IPS DF 6.9 (cell line): ENCODE results near the gene SGK2.

ENCODE experiments used
- DNase-seq: peaks from one replicate; pipeline ENCODE4 v3.0.0-alpha.2; 2013; ENCODE audit warnings: low read depth, low spot score
- H3K27ac ChIP-seq: one replicate; pipeline ENCODE4 v1.5.1; 2013; ENCODE audit warnings: low read length, control low read depth
- H3K27me3 ChIP-seq: 2 replicates; pipeline ENCODE4 v1.6.1; 2013; ENCODE audit warnings: mild to moderate bottlenecking, low read length; ENCODE audit not compliant: control insufficient read depth, insufficient read depth
- H3K36me3 ChIP-seq: 2 replicates; pipeline ENCODE4 v1.6.1; 2013; ENCODE audit warnings: low read length; ENCODE audit not compliant: control insufficient read depth, insufficient read depth
- H3K4me1 ChIP-seq: 2 replicates; pipeline ENCODE4 v1.6.1; 2013; ENCODE audit warnings: low read length; ENCODE audit not compliant: control insufficient read depth, insufficient read depth
- H3K4me3 ChIP-seq: 2 replicates; pipeline ENCODE4 v1.5.1; 2013; ENCODE audit warnings: mild to moderate bottlenecking, low read length
- H3K9me3 ChIP-seq: 2 replicates; pipeline ENCODE4 v1.6.1; 2013; ENCODE audit warnings: low read length, inconsistent platforms; ENCODE audit not compliant: control insufficient read depth, insufficient read depth
- WGBS: extraction: QIAGEN DNeasy Blood & Tissue Kit; methylation state at CpG from one replicate; pipeline ENCODE4 v1.1.7; 2013; ENCODE audit warnings: mixed read lengths, missing lambda C conversion rate; ENCODE audit not compliant: insufficient read length, insufficient coverage; 5-methylcytosine and 5-hydroxymethylcytosine counted together

SGK2 gene

GRCh38 chr20:43564993-43565757 is 6.3 kb downstream of the SGK2 start:
- Histone ChIP-seq H3K36me3 (no peaks in the 10 kb centered on the region), H3K4me3 (no peak overlapping the region), H3K9me3 (no peaks in the 10 kb centered on the region), H3K27me3 (no peaks in the 10 kb centered on the region), H3K27ac (no peak overlapping the region), H3K4me1 (no peaks in the 10 kb centered on the region)
- DNase-seq: no peak
- no CpG with 5 or more reads among the region's 18 CpGs for WGBS

- Histone ChIP-seq H3K4me3 (no peak overlapping the region), H3K27me3 (no peaks in the 10 kb centered on the region), H3K27ac (no peak overlapping the region), H3K9me3 (no peaks in the 10 kb centered on the region), H3K4me1 (no peaks in the 10 kb centered on the region), H3K36me3 (no peaks in the 10 kb centered on the region)
- WGBS: no CpG with 5 or more reads among the region's 4 CpGs
- no peak for DNase-seq
Measured at GRCh38 chr20:43565758-43566104, 6.9 kb downstream of the SGK2 start.

GRCh38 chr20:43567477-43567876 is 8.7 kb downstream of the SGK2 start:
- H3K27me3 ChIP-seq: no peaks in the 10 kb centered on the region
- WGBS: no CpG with 5 or more reads among the region's 9 CpGs
- no peaks in the 10 kb centered on the region for H3K4me1 ChIP-seq
- no peak overlapping the region for H3K4me3 ChIP-seq
- no peaks in the 10 kb centered on the region for H3K9me3 ChIP-seq
- no peaks in the 10 kb centered on the region for H3K36me3 ChIP-seq
- DNase-seq: no peak
- H3K27ac ChIP-seq: no peak overlapping the region

DNA sequence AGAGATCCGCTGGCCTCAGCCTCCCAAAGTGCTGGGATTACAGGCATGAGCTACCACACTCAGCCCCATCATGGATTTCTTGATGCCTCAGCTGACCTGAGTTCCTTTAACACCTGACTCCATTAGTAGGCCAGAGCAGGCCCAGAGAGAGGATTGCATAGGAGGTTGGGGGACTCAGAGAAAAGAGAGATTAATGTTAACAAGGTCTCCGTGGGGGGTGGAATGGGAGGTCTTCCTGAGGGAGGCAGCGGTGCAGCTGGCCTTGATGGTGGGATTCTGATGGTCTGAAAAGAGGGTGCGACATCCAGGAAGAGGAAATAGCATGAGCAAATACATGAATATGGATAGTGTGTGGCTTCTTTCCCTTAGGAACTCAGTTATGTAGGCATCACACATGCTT is 9.9 kb downstream of the SGK2 start:
- WGBS: no CpG with 5 or more reads among the region's 4 CpGs
- H3K4me3 ChIP-seq: no peak overlapping the region
- H3K27me3 ChIP-seq: no peaks in the 10 kb centered on the region
- DNase-seq: no peak
- no peaks in the 10 kb centered on the region for H3K9me3 ChIP-seq
- H3K27ac ChIP-seq: no peak overlapping the region
- no peaks in the 10 kb centered on the region for H3K4me1 ChIP-seq
- no peaks in the 10 kb centered on the region for H3K36me3 ChIP-seq

DNA sequence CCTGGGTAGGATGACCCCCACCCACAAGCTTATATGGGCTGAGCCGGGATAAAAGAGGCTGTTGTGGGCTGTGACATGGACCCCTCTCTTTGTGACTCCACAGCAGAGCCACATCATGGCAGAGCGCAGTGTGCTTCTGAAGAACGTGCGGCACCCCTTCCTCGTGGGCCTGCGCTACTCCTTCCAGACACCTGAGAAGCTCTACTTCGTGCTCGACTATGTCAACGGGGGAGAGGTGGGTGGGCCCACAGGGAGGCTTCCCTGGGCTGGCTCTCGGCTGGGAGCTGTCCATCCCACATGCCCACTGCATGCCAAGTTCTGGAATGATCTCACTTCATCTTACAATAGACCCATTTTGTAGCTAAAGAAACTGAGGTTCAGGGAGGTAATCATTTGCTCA is 10.5 kb downstream of the SGK2 start:
- no peaks in the 10 kb centered on the region for H3K36me3 ChIP-seq
- H3K27me3 ChIP-seq: no peaks in the 10 kb centered on the region
- no peak overlapping the region for H3K27ac ChIP-seq
- no peak for DNase-seq
- WGBS: no CpG with 5 or more reads among the region's 10 CpGs
- no peaks in the 10 kb centered on the region for H3K4me1 ChIP-seq
- no peaks in the 10 kb centered on the region for H3K9me3 ChIP-seq
- H3K4me3 ChIP-seq: no peak overlapping the region

DNA sequence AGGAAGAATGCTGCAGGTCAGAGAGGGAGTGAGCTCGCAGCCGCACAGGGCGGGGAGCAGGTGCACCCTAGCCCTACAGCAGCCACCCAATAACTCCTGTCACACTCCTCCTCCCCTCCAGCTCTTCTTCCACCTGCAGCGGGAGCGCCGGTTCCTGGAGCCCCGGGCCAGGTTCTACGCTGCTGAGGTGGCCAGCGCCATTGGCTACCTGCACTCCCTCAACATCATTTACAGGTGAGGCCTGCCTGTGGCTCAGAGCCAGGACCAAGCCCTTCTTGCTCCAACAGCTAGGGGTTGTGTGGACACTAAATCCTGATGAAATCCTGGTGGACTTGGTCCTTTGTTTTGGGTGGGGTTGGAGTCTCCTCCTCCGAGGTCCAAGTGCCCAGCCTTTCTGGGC is 11.7 kb downstream of the SGK2 start:
- no peaks in the 10 kb centered on the region for H3K27me3 ChIP-seq
- H3K27ac ChIP-seq: no peak overlapping the region
- no peaks in the 10 kb centered on the region for H3K36me3 ChIP-seq
- DNase-seq: no peak
- WGBS: no CpG with 5 or more reads among the region's 10 CpGs
- H3K4me1 ChIP-seq: no peaks in the 10 kb centered on the region
- H3K9me3 ChIP-seq: no peaks in the 10 kb centered on the region
- no peak overlapping the region for H3K4me3 ChIP-seq

DNA sequence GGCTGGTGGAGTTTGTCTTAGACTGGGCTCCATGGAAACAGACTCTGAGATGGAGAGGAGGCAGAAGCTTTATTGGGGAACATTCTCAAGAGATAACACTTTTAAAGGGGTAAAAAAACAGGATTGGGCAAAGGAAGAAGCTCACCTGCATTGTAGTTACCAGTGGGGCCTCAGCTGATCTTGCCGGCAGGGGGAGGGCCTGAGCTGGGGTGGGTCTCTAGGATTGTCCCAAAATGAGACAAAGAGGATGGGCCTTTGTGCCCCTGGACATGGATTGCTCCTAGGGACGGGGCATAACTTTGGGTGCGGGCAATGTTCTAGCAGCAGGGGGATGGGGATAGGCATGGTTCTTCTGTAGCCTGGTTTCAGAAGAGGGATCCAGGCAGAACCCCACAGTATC is 12.5 kb downstream of the SGK2 start:
- no peak overlapping the region for H3K27ac ChIP-seq
- no peaks in the 10 kb centered on the region for H3K9me3 ChIP-seq
- no peak for DNase-seq
- H3K4me1 ChIP-seq: no peaks in the 10 kb centered on the region
- H3K4me3 ChIP-seq: no peak overlapping the region
- H3K36me3 ChIP-seq: no peaks in the 10 kb centered on the region
- no CpG with 5 or more reads among the region's 3 CpGs for WGBS
- H3K27me3 ChIP-seq: no peaks in the 10 kb centered on the region

DNA sequence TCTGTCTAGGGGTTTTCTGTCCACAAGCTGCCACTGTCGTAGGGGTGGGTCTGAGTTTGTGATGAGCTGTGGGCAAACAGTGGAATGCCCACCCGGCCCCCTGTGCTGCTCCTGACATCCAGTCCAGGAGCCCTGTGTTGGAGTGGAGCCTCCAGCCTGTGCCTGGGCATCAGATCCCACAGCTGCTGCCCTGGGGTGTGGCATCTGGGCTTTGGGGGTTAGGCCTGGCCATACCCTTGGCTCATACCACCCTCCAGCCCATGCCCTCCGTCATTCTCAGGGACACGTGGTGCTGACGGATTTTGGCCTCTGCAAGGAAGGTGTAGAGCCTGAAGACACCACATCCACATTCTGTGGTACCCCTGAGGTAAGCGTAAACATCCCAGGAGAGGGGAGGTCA is 12.9 kb downstream of the SGK2 start:
- H3K27me3 ChIP-seq: no peaks in the 10 kb centered on the region
- H3K27ac ChIP-seq: no peak overlapping the region
- H3K4me3 ChIP-seq: no peak overlapping the region
- no peak for DNase-seq
- WGBS: no CpG with 5 or more reads among the region's 6 CpGs
- H3K9me3 ChIP-seq: no peaks in the 10 kb centered on the region
- H3K36me3 ChIP-seq: no peaks in the 10 kb centered on the region
- no peaks in the 10 kb centered on the region for H3K4me1 ChIP-seq

GRCh38 chr20:43572891-43573290 is 14.1 kb downstream of the SGK2 start:
- Histone ChIP-seq H3K36me3 (no peaks in the 10 kb centered on the region), H3K4me1 (no peaks in the 10 kb centered on the region), H3K4me3 (no peak overlapping the region), H3K27me3 (no peaks in the 10 kb centered on the region), H3K9me3 (no peaks in the 10 kb centered on the region), H3K27ac (no peak overlapping the region)
- no CpG with 5 or more reads among the region's 8 CpGs for WGBS
- DNase-seq: no peak

DNA sequence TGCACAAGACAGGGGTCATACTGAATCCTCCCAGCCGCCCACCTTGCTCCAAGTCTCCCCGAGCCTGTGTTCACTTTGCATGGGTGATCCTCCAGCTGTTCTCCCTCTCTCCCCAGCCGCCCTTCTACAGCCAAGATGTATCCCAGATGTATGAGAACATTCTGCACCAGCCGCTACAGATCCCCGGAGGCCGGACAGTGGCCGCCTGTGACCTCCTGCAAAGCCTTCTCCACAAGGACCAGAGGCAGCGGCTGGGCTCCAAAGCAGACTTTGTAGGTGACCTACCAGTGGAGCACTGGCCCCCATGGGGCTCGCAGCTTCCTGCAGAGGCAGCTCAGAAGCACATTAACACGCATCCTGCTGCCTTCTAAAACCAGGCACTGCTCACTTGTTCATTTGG is 17.3 kb downstream of the SGK2 start:
- Histone ChIP-seq H3K4me1 (no peaks in the 10 kb centered on the region), H3K9me3 (no peaks in the 10 kb centered on the region), H3K27me3 (no peaks in the 10 kb centered on the region), H3K27ac (no peak overlapping the region), H3K4me3 (no peak overlapping the region), H3K36me3 (no peaks in the 10 kb centered on the region)
- WGBS: no CpG with 5 or more reads among the region's 10 CpGs
- DNase-seq: no peak
